22Rv1 (cell line): ENCODE data around the gene TPST1.
"Not testable (repeated sequence)": the region's sequence is repeated elsewhere in the genome, so short reads cannot be mapped to it uniquely, and the experiment has no call there.

Experiments used
- ZFX ChIP-seq: fragments of 450-650 bp; IDR thresholded peaks from 2 replicates; pipeline ENCODE4 v1.6.1; 2017; ENCODE audit warnings: antibody characterized with exemption, borderline replicate concordance
- TF ChIP-seq, protein P1 (sequence below): fragments of 450-650 bp; IDR thresholded peaks from 2 replicates; pipeline ENCODE4 v1.5.1; 2017; ENCODE audit warnings: mild to moderate bottlenecking

DNA sequence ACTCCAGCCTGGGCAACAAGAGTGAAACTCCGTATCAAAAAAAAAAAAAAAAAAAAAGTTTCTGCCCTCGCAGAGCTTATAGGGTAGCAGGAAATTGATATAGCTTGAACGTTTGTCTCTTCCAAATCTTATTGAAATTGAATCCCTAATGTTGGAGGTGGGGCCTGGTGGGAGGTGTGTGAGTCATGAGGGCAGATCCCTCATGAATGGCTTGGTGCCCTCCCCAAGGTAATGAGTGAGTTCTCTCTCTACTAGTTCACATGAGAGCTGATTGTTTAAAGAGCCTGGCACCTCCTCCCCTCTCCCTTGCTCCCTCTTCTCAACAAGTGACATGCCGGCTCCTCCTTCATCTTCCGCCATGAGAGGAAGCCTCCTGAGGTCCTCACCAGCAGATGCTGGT is 193.7 kb downstream of the TPST1 start:
- TF ChIP-seq, protein P1, sequence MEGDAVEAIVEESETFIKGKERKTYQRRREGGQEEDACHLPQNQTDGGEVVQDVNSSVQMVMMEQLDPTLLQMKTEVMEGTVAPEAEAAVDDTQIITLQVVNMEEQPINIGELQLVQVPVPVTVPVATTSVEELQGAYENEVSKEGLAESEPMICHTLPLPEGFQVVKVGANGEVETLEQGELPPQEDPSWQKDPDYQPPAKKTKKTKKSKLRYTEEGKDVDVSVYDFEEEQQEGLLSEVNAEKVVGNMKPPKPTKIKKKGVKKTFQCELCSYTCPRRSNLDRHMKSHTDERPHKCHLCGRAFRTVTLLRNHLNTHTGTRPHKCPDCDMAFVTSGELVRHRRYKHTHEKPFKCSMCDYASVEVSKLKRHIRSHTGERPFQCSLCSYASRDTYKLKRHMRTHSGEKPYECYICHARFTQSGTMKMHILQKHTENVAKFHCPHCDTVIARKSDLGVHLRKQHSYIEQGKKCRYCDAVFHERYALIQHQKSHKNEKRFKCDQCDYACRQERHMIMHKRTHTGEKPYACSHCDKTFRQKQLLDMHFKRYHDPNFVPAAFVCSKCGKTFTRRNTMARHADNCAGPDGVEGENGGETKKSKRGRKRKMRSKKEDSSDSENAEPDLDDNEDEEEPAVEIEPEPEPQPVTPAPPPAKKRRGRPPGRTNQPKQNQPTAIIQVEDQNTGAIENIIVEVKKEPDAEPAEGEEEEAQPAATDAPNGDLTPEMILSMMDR: not testable (repeated sequence)
- not testable (repeated sequence) for TF ChIP-seq ZFX
